Upper lobe of left lung (tissue), 4 donors: ENCODE measurements around the gene PDIK1L.

Source experiments
- POLR2A ChIP-seq, 4 donors: fragments of 450-650 bp; IDR thresholded peaks; one replicate each; pipeline ENCODE4 v1.5.1; 2016 to 2017; ENCODE audit warnings: antibody characterized with exemption in 4 of 4, mild to moderate bottlenecking in 2 of 4
- POLR2AphosphoS5 ChIP-seq, 2 donors: sonication (generic); formaldehyde crosslinking; IDR thresholded peaks; one replicate each; pipeline ENCODE4 v1.5.1; 2017; ENCODE audit warnings: antibody characterized with exemption in 2 of 2
- TF ChIP-seq, protein P1 (sequence below), 6 experiments: fragments of 450-650 bp in 4 of 6; fragments of 200-600 bp in 2 of 6; sonication (generic) in 2 of 6; IDR thresholded peaks; one replicate each; pipeline ENCODE4 v1.5.1; 2016 to 2019; ENCODE audit warnings: antibody characterized with exemption in 6 of 6

DNA sequence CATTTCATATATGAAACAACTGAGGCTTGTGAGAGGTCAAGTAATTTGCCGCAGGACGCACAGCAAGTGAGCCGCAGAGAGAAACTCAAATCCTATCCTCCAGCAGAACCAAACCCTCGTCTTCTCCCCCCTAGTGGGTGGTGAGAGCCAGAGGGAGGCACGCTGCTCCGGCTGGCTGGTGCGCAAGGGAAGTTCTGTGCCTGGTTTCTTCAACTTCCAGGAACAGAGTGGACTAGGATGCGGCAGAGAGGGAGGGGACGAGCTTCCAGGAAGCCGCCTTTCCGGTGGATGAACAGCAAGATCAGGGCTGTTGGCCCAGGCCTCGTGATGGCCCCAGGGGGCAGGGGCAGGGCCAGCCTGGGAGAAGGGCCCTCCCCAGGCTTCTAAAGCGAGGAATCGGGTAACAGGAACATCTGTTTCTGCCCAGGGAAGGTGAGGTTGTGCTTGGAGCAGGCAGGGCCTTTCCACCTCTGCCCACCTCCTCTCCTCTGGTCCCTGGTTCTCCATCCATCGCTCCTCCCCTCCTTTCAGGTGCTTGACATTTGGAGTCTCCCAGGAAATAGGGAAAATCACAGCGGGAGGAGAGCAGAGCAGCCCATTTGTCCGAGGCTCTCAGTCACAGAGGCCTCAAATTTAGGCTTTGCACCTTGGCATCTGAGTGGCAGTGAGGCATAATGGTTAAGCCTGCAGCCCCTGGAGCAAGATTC lies 16.8 kb upstream of the PDIK1L start:
- TF ChIP-seq, protein P1, sequence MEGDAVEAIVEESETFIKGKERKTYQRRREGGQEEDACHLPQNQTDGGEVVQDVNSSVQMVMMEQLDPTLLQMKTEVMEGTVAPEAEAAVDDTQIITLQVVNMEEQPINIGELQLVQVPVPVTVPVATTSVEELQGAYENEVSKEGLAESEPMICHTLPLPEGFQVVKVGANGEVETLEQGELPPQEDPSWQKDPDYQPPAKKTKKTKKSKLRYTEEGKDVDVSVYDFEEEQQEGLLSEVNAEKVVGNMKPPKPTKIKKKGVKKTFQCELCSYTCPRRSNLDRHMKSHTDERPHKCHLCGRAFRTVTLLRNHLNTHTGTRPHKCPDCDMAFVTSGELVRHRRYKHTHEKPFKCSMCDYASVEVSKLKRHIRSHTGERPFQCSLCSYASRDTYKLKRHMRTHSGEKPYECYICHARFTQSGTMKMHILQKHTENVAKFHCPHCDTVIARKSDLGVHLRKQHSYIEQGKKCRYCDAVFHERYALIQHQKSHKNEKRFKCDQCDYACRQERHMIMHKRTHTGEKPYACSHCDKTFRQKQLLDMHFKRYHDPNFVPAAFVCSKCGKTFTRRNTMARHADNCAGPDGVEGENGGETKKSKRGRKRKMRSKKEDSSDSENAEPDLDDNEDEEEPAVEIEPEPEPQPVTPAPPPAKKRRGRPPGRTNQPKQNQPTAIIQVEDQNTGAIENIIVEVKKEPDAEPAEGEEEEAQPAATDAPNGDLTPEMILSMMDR (IDR thresholded peaks at IDR 0.05), result peak in 1 of 6 experiments; percentile 20
- peak; percentile 82 to 83 for TF ChIP-seq POLR2AphosphoS5 (IDR thresholded peaks at IDR 0.05)
- TF ChIP-seq POLR2A (IDR thresholded peaks at IDR 0.05), result no peak
